Activated naive CD4-positive, alpha-beta T cell treated with anti-CD3 and anti-CD28 coated beads, Interleukin-2, amount 50 U/mL, for 24 hours (primary cell): ENCODE results near the gene ARAP3.

Experiments
- H3K27ac Mint-ChIP-seq: one replicate; pipeline ENCODE4 v1.8.0; 2021; ENCODE audit warnings: mild to moderate bottlenecking, mixed read lengths
- H3K27me3 Mint-ChIP-seq: one replicate; pipeline ENCODE4 v1.8.0; 2021; ENCODE audit warnings: mixed read lengths
- H3K36me3 Mint-ChIP-seq: one replicate; pipeline ENCODE4 v1.8.0; 2021; ENCODE audit warnings: mixed read lengths
- H3K4me1 Mint-ChIP-seq: one replicate; pipeline ENCODE4 v1.8.0; 2021; ENCODE audit warnings: mixed read lengths
- H3K4me3 Mint-ChIP-seq: one replicate; pipeline ENCODE4 v1.8.0; 2021; ENCODE audit warnings: mild to moderate bottlenecking, mixed read lengths
- H3K9me3 Mint-ChIP-seq: one replicate; pipeline ENCODE4 v1.8.0; 2021; ENCODE audit warnings: mixed read lengths

Gene ARAP3

DNA sequence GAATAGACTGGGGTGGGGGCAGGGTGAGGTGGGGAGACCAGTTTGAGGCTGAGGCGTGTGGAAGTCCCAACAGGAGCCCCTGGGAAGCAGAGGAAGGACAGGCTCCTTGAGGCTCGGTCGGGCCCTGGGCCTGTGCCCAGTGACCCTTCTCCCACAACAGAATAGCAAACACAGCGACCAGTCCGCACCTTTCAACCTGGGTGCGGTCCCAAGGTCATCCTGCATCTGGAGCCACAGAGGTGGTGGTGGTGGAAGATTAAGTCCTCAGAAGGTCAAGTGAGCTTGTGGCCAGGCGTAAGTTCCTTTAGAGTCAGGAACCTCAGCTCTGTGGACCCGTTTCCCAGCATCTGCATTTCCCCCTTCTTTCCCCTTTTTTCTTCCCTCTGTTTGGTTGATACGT, 26.0 kb upstream of the ARAP3 start:
- no peak overlapping the region for H3K4me3 Mint-ChIP-seq
- no peaks in the 10 kb centered on the region for H3K27me3 Mint-ChIP-seq
- no peak overlapping the region for H3K27ac Mint-ChIP-seq
- H3K9me3 Mint-ChIP-seq: no peaks in the 10 kb centered on the region
- peaks cover 3% of the 10 kb centered on the region for H3K4me1 Mint-ChIP-seq
- H3K36me3 Mint-ChIP-seq: no peaks in the 10 kb centered on the region

DNA sequence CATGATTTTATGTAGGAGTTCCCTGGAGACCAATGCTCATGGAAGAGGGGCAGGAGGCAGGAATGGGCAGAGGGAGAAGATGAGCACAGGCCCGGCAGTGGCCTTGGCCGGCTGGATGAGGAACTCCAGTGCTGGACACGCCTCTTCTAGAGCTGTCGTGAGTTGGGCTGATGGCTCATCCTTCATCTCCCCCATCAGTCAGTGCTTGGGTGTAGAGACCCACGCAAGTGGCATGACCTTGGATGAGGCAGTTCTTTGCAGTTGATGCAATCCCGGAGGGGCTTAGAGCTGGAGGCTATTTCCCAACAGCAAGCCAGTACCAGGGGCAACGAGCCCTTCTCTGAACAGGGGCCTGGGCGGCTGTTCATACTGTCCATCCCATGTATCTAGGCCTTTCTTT, 25.5 kb upstream of the ARAP3 start:
- Mint-ChIP-seq H3K27ac (no peak overlapping the region), H3K27me3 (no peaks in the 10 kb centered on the region), H3K36me3 (no peaks in the 10 kb centered on the region), H3K4me3 (no peak overlapping the region), H3K4me1 (peaks cover 7% of the 10 kb centered on the region), H3K9me3 (no peaks in the 10 kb centered on the region)

GRCh38 chr5:141706121-141706520, 24.1 kb upstream of the ARAP3 start:
- Mint-ChIP-seq H3K36me3 (no peaks in the 10 kb centered on the region), H3K27ac (no peak overlapping the region), H3K27me3 (peaks cover 3% of the 10 kb centered on the region), H3K4me1 (peaks cover 19% of the 10 kb centered on the region), H3K4me3 (no peak overlapping the region), H3K9me3 (no peaks in the 10 kb centered on the region)

DNA sequence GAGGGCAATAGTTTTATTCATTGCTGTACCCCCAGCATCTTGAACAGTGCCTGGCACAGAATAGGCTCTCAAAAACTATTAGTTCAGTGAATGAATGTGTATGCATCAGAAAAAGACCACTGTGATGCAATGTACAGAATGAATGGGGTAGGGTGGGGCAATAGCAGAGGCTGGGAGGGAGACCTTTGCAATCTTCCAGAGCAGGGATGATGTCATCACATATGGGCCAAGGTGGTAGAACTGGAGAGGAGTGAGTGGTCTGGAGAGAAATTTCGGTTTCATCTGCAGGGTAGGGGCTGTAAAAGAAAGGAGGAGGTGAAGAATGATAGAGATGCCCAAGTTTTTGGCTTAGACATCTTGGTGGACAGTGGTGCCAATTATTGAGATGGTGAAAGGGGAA, 23.4 kb upstream of the ARAP3 start:
- H3K4me3 Mint-ChIP-seq: no peak overlapping the region
- peaks cover 21% of the 10 kb centered on the region for H3K4me1 Mint-ChIP-seq
- H3K9me3 Mint-ChIP-seq: no peaks in the 10 kb centered on the region
- H3K27ac Mint-ChIP-seq: no peak overlapping the region
- no peaks in the 10 kb centered on the region for H3K36me3 Mint-ChIP-seq
- H3K27me3 Mint-ChIP-seq: peaks cover 3% of the 10 kb centered on the region

- peaks cover 6% of the 10 kb centered on the region for H3K27me3 Mint-ChIP-seq
- no peaks in the 10 kb centered on the region for H3K36me3 Mint-ChIP-seq
- H3K4me3 Mint-ChIP-seq: no peak overlapping the region
- no peak overlapping the region for H3K27ac Mint-ChIP-seq
- peaks cover 26% of the 10 kb centered on the region for H3K4me1 Mint-ChIP-seq
- no peaks in the 10 kb centered on the region for H3K9me3 Mint-ChIP-seq
These were observed 22.8 kb upstream of the ARAP3 start for GRCh38 chr5:141704782-141705297.

DNA sequence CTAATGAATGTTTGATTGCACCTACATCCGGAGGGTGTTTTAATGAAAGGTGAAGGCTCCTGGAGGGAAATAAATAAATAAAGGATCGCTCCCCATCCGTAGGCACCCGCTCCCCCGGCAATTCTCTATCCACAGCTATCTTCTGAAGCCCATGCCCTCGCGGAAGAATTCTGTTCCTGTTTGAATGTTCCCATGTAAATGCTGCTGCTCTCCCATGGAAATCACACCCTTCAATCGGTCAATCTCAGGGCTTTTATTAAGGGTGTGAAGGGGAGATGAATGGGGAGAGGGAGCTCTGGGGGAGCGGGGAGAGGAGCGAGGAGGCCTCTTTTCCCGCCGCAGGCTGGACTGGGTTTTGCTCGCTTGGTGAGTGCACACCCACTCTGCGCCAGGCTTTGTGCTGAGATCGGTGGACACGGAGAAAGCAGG, 21.1 kb upstream of the ARAP3 start:
- H3K4me1 Mint-ChIP-seq: peaks cover 29% of the 10 kb centered on the region

GRCh38 chr5:141701360-141702119, 19.5 kb upstream of the ARAP3 start:
- Mint-ChIP-seq H3K9me3 (no peaks in the 10 kb centered on the region), H3K27ac (peak overlapping the region; percentile 60), H3K36me3 (no peaks in the 10 kb centered on the region), H3K27me3 (peaks cover 13% of the 10 kb centered on the region), H3K4me1 (peaks cover 29% of the 10 kb centered on the region), H3K4me3 (no peak overlapping the region)

More for the DNA sequence above, 21.1 kb upstream of the ARAP3 start:
- H3K27ac Mint-ChIP-seq: no peak overlapping the region
- H3K4me3 Mint-ChIP-seq: no peak overlapping the region
- no peaks in the 10 kb centered on the region for H3K9me3 Mint-ChIP-seq
- H3K36me3 Mint-ChIP-seq: no peaks in the 10 kb centered on the region
- H3K27me3 Mint-ChIP-seq: peaks cover 8% of the 10 kb centered on the region

DNA sequence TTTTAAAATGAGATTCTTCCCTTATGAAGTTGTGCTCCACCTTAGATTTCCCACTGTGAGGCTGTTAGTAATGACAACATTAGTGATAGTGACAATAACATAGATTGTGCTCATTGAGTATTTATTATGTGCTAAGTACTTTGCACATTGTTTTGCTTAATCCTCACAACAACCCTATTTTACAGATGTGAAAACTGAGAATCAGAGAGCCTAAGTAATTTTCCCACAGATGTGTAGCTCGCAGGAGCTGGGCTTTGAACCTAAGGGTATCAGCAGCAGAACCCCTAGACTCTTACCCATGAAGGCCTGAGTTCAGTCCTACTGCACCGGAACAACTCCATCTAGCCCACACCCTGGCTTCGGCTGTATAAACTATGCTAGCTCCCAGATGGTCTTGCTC, 15.6 kb upstream of the ARAP3 start:
- Mint-ChIP-seq H3K27me3 (peaks cover 13% of the 10 kb centered on the region), H3K9me3 (no peaks in the 10 kb centered on the region), H3K27ac (no peak overlapping the region), H3K4me1 (peaks cover 34% of the 10 kb centered on the region), H3K36me3 (no peaks in the 10 kb centered on the region), H3K4me3 (no peak overlapping the region)

DNA sequence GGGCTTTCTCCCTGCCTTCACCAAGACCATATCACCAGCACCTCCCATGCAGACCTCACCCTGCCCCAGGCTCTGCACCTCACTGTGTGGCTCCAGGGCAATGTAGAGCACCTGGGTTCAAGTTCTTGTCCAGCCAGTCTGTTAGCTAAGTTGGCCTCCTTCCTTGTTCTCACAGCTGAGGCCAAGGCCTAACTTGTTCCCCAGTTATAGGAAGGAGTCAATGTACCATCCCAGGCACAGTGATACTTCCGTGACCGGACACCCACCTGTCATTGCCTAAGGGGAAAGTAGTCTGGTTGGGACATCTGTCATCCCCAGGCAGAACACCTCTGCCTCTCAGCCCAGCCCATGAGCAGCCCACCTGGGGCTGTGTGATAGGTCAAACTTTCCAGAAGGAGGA, 14.4 kb upstream of the ARAP3 start:
- H3K27ac Mint-ChIP-seq: no peak overlapping the region

GRCh38 chr5:141695627-141696215, 13.7 kb upstream of the ARAP3 start:
- peaks cover 30% of the 10 kb centered on the region for H3K4me1 Mint-ChIP-seq
- H3K27me3 Mint-ChIP-seq: peaks cover 10% of the 10 kb centered on the region
- no peak overlapping the region for H3K4me3 Mint-ChIP-seq
- H3K27ac Mint-ChIP-seq: no peak overlapping the region
- no peaks in the 10 kb centered on the region for H3K36me3 Mint-ChIP-seq
- no peaks in the 10 kb centered on the region for H3K9me3 Mint-ChIP-seq

More for the DNA sequence above, 14.4 kb upstream of the ARAP3 start:
- H3K9me3 Mint-ChIP-seq: no peaks in the 10 kb centered on the region
- H3K4me1 Mint-ChIP-seq: peaks cover 35% of the 10 kb centered on the region
- no peaks in the 10 kb centered on the region for H3K36me3 Mint-ChIP-seq
- H3K27me3 Mint-ChIP-seq: peaks cover 12% of the 10 kb centered on the region
- H3K4me3 Mint-ChIP-seq: no peak overlapping the region

DNA sequence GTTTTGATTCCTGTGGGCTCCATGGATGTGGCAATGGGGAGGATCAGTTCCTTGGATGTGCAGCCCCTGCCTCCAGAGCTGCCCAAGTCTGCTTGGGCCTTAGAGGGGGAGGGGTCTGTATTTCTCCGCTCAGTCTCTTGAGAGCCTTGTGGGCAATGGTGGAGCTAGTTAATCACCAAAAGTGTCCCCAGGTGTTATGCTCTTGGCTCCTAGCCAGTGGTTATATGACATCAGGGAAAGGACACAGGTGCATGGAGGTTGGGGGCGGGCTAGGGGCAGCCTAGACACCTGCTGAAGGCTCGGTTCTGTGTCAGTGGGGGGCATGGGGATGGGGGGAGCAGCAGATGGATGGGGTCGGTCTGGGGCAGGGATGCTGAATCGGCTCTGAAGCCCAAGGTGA, 12.4 kb upstream of the ARAP3 start:
- Mint-ChIP-seq H3K27me3 (peaks cover 5% of the 10 kb centered on the region), H3K9me3 (no peaks in the 10 kb centered on the region), H3K27ac (peak overlapping the region; percentile 15), H3K4me1 (peaks cover 22% of the 10 kb centered on the region), H3K4me3 (no peak overlapping the region), H3K36me3 (no peaks in the 10 kb centered on the region)

DNA sequence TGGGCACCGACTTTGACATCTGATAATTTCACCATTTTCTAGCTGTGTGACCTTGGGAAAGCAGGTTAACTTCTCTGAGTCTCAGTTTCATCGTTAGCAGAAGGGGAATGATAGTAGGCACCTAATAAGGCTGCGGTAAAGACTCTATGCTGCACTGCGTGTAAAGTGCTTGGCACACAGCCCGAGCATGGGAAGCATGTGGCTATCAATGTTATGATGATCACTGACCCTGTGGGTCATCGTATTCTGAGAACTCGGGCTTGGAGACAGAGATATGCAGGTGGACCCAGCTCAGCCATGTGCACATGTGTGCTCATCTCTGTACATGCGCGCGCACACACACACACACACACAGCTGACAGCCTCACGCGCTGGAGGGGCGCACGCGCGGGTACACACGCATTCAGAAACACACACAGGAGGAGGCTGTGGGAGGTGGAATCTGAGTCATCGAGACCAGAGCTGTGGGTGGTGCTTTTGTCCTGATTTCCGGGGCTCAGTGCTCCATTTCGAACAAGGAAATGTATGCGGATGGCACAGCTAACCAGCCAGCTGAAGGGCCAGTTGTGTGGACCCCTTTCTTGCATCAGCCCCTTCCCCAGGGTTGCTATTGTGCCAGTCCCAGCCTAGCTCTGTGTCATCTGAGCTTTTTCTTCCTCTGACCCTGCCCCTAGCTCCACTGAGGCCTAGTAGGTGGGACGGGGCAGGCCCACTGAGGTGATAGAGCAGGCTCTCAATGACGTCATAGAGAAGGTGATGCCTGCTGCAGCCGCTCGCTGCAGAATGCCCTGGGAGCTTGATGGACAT, 11.1 kb upstream of the ARAP3 start:
- H3K4me3 Mint-ChIP-seq: peak overlapping the region; percentile 74
- peaks cover 22% of the 10 kb centered on the region for H3K4me1 Mint-ChIP-seq
- no peaks in the 10 kb centered on the region for H3K36me3 Mint-ChIP-seq
- H3K9me3 Mint-ChIP-seq: no peaks in the 10 kb centered on the region
- peaks cover 5% of the 10 kb centered on the region for H3K27me3 Mint-ChIP-seq
- H3K27ac Mint-ChIP-seq: peak overlapping the region; percentile 19

DNA sequence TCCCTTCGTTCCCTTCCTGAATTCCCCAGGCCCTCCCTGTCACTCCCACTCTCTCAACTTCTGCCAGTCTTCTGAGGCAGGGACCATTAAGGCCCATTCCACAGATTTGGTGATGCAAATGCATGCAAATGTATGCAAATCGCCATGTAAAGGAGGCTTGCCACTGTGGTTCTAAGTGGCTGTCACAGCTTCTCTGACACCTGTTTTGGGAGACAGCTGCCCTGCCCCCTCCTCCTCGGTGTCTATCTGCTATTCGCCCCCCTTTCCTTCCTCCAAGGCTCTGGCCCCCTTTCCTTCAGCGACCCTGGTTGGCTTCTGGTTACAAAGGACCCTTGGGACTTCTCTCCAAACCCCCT, 10.5 kb upstream of the ARAP3 start:
- peaks cover 22% of the 10 kb centered on the region for H3K4me1 Mint-ChIP-seq
- H3K36me3 Mint-ChIP-seq: no peaks in the 10 kb centered on the region
- peak overlapping the region; percentile 74 for H3K4me3 Mint-ChIP-seq
- no peaks in the 10 kb centered on the region for H3K9me3 Mint-ChIP-seq
- H3K27ac Mint-ChIP-seq: no peak overlapping the region
- H3K27me3 Mint-ChIP-seq: peaks cover 5% of the 10 kb centered on the region

DNA sequence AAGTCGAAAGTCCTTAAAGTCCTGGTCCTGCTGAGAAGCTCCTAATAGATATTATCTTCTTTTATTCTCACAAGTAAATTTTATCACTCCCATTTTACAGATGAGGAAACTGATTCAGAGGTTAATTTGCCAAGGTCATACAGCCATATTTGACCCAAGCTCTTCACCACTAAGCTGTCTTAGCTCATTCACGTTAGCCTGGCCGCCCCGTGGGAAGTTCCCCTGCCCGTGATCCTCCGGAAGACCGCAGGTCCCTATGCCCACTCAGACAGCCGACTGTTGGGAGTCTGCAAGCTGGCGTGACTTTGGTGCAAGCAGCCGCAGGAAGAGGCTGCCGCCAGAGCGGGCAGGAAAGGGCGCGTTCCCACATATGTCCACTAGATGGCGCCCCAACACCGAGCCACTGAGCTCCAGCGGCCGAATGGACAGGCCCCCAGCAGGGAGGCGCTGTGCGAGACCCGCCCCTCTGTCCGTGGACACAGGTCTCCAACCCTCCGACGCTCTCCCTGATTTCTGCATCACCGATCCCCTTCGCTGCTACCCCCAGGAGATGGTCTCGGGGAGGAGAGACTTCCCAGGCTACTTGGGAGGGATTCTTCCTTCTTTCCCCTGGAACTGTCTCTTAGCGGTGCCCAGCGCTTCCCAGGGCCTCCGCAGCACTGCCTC, 10.0 kb upstream of the ARAP3 start:
- Mint-ChIP-seq H3K27ac (no peak overlapping the region), H3K4me3 (peak overlapping the region; percentile 74), H3K9me3 (no peaks in the 10 kb centered on the region), H3K36me3 (no peaks in the 10 kb centered on the region), H3K4me1 (peaks cover 22% of the 10 kb centered on the region), H3K27me3 (peaks cover 1% of the 10 kb centered on the region)

DNA sequence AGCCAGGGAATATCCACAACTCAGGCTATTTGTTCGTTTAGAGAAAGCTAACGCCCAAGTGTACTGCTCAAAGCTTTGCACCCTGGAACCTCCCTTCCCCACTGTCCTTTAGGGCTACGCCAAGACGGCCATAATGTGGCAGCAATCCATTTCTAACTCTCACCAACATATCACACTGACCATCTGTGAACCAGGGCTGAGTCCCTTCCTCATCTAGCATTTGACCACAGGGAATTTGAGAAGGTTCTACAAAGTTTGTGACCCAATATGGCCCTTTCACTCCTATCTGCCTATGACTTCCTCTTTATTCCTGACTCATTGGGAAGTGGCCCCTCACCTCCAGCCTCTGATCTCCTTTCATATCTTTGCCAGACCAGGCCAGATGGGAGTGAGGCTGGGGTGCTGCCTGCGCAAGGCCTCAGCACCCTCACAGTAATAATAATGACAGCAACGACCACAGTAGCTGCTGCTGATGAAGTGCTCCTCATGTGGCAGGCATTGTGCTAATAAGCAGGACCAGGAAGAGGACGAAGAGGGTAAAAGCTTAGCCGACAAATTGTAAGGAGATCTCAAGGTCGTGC, 9.3 kb upstream of the ARAP3 start:
- H3K27me3 Mint-ChIP-seq: no peaks in the 10 kb centered on the region
- H3K9me3 Mint-ChIP-seq: no peaks in the 10 kb centered on the region
- H3K27ac Mint-ChIP-seq: no peak overlapping the region
- H3K4me3 Mint-ChIP-seq: no peak overlapping the region
- no peaks in the 10 kb centered on the region for H3K36me3 Mint-ChIP-seq
- H3K4me1 Mint-ChIP-seq: peaks cover 22% of the 10 kb centered on the region
